Epidermal melanocyte (primary cell): Measurements from ENCODE around the gene ARHGAP28.

Experiments
- DNase-seq: peaks from one replicate; pipeline ENCODE4 v3.0.0; 2011; ENCODE audit warnings: low spot score; ENCODE audit not compliant: insufficient read length

ARHGAP28 gene

GRCh38 chr18:6868033-6868432 is 138.5 kb downstream of the ARHGAP28 start:
- DNase-seq = no peak

GRCh38 chr18:6871566-6871965 is 142.1 kb downstream of the ARHGAP28 start:
- DNase-seq = no peak

GRCh38 chr18:6873040-6873751 is 143.7 kb downstream of the ARHGAP28 start:
- no peak for DNase-seq

GRCh38 chr18:6874315-6874714 is 144.8 kb downstream of the ARHGAP28 start:
- no peak for DNase-seq

GRCh38 chr18:6875749-6876148 is 146.2 kb downstream of the ARHGAP28 start:
- no peak for DNase-seq

- DNase-seq = no peak
These were observed 147.1 kb downstream of the ARHGAP28 start for GRCh38 chr18:6876641-6877041.

- no peak for DNase-seq
These were observed 147.8 kb downstream of the ARHGAP28 start for GRCh38 chr18:6877288-6877687.

- DNase-seq = no peak
These were observed 149.2 kb downstream of the ARHGAP28 start for GRCh38 chr18:6878556-6879297.

GRCh38 chr18:6879508-6880195 is 150.1 kb downstream of the ARHGAP28 start:
- no peak for DNase-seq

- no peak for DNase-seq
These were observed 151.7 kb downstream of the ARHGAP28 start for GRCh38 chr18:6881034-6881820.

- no peak for DNase-seq
These were observed 152.9 kb downstream of the ARHGAP28 start for GRCh38 chr18:6882401-6882800.

GRCh38 chr18:6885006-6885481 is 155.5 kb downstream of the ARHGAP28 start:
- no peak for DNase-seq

- peak; percentile 60 for DNase-seq
These were observed 156.7 kb downstream of the ARHGAP28 start for GRCh38 chr18:6885992-6886796.

GRCh38 chr18:6886797-6887330 is 157.3 kb downstream of the ARHGAP28 start:
- no peak for DNase-seq

- no peak for DNase-seq
These were observed 162.3 kb downstream of the ARHGAP28 start for GRCh38 chr18:6891788-6892187.

- DNase-seq = no peak
These were observed 171.9 kb downstream of the ARHGAP28 start for GRCh38 chr18:6901286-6901926.

GRCh38 chr18:6917072-6917471 is 187.6 kb downstream of the ARHGAP28 start:
- DNase-seq = no peak

- DNase-seq = peak; percentile 57
These were observed 190.8 kb downstream of the ARHGAP28 start for GRCh38 chr18:6920099-6920955.

- no peak for DNase-seq
These were observed 192.1 kb downstream of the ARHGAP28 start for GRCh38 chr18:6921571-6921970.
